SK-N-SH treated with all-trans-retinoic acid at 6 μM for 48 hours (cell line): Measurements from ENCODE around the gene PARD3B.

Source experiments
- BACH2 ChIP-seq: fragments of 250-450 bp; sonication (Bioruptor Pico); IDR thresholded peaks from 2 replicates; pipeline ENCODE4 v1.9.0; 2021; ENCODE audit warnings: mild to moderate bottlenecking, borderline replicate concordance
- CSDC2 ChIP-seq: fragments of 250-450 bp; sonication (Bioruptor Pico); IDR thresholded peaks from 2 replicates; pipeline ENCODE4 v1.5.0; 2020; ENCODE audit warnings: mild to moderate bottlenecking, moderate library complexity
- GLIS3 ChIP-seq: fragments of 250-450 bp; sonication (Bioruptor Pico); IDR thresholded peaks from 2 replicates; pipeline ENCODE4 v1.5.0; 2020; ENCODE audit warnings: mild to moderate bottlenecking, moderate library complexity
- OSR1 ChIP-seq: fragments of 250-450 bp; sonication (Bioruptor Pico); IDR thresholded peaks from 2 replicates; pipeline ENCODE4 v1.8.0; 2022; ENCODE audit warnings: moderate library complexity, mild to moderate bottlenecking, inconsistent platforms
- POU6F1 ChIP-seq: fragments of 250-450 bp; sonication (Bioruptor Pico); IDR thresholded peaks from 2 replicates; pipeline ENCODE4 v1.8.0; 2021; ENCODE audit warnings: low read depth, mild to moderate bottlenecking, moderate library complexity, borderline replicate concordance
- PPARA ChIP-seq: fragments of 250-450 bp; sonication (Bioruptor Pico); IDR thresholded peaks from 2 replicates; pipeline ENCODE4 v1.5.0; 2020; ENCODE audit warnings: mild to moderate bottlenecking, borderline replicate concordance
- RARB ChIP-seq: fragments of 250-450 bp; sonication (Bioruptor Pico); IDR thresholded peaks from 2 replicates; pipeline ENCODE4 v1.8.0; 2021; ENCODE audit warnings: mild to moderate bottlenecking, moderate library complexity
- SNAI2 ChIP-seq: fragments of 250-450 bp; sonication (Bioruptor Pico); IDR thresholded peaks from 2 replicates; pipeline ENCODE4 v1.5.0; 2020; ENCODE audit warnings: mild to moderate bottlenecking, moderate library complexity
- TSHZ2 ChIP-seq: fragments of 250-450 bp; sonication (Bioruptor Pico); IDR thresholded peaks from 2 replicates; pipeline ENCODE4 v1.5.0; 2020; ENCODE audit warnings: mild to moderate bottlenecking, moderate library complexity
- ZFP3 ChIP-seq: fragments of 250-450 bp; sonication (Bioruptor Pico); IDR thresholded peaks from 2 replicates; pipeline ENCODE4 v1.5.0; 2020; ENCODE audit warnings: mild to moderate bottlenecking, moderate library complexity
- ZFP30 ChIP-seq: fragments of 450-650 bp; formaldehyde crosslinking; IDR thresholded peaks from 2 replicates; pipeline ENCODE4 v1.5.0; 2022; ENCODE audit warnings: mild to moderate bottlenecking, moderate library complexity
- TF ChIP-seq, protein P1 (sequence below): fragments of 250-450 bp; sonication (Bioruptor Pico); IDR thresholded peaks from 2 replicates; pipeline ENCODE4 v1.8.0; 2020; ENCODE audit warnings: mild to moderate bottlenecking, moderate library complexity, borderline replicate concordance
- TF ChIP-seq, protein P2 (sequence below): fragments of 250-450 bp; sonication (Bioruptor Pico); IDR thresholded peaks from 2 replicates; pipeline ENCODE4 v1.5.1; 2021; ENCODE audit warnings: mild to moderate bottlenecking, moderate library complexity

DNA sequence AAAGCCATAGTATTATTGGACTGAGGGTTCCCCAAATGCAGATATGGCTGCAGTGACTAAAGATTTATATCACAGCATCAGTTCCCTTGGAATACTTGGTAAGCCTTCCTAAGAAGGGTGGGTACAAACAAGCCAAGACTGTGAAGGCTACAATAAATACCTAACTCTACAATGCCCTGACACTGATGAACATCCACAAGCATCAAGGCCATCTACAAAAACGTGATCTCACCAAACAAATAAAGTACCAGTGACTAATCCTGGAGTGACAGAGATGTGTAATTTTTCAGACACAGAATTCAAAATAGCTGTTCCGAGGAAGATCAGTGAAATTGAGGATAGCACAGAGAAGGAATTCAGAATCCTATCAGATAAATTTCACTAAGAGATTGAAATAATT is 254.5 kb downstream of the PARD3B start:
- no peak for TF ChIP-seq ZFP30 (CRISPR knock-in tag)
- TF ChIP-seq GLIS3 (CRISPR knock-in tag), result no peak
- no peak for TF ChIP-seq RARB (CRISPR knock-in tag)
- no peak for TF ChIP-seq SNAI2 (CRISPR knock-in tag)
- TF ChIP-seq, protein P1, sequence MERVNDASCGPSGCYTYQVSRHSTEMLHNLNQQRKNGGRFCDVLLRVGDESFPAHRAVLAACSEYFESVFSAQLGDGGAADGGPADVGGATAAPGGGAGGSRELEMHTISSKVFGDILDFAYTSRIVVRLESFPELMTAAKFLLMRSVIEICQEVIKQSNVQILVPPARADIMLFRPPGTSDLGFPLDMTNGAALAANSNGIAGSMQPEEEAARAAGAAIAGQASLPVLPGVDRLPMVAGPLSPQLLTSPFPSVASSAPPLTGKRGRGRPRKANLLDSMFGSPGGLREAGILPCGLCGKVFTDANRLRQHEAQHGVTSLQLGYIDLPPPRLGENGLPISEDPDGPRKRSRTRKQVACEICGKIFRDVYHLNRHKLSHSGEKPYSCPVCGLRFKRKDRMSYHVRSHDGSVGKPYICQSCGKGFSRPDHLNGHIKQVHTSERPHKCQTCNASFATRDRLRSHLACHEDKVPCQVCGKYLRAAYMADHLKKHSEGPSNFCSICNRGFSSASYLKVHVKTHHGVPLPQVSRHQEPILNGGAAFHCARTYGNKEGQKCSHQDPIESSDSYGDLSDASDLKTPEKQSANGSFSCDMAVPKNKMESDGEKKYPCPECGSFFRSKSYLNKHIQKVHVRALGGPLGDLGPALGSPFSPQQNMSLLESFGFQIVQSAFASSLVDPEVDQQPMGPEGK (CRISPR knock-in tag), result no peak
- TF ChIP-seq ZFP3 (CRISPR knock-in tag), result no peak
- TF ChIP-seq, protein P2, sequence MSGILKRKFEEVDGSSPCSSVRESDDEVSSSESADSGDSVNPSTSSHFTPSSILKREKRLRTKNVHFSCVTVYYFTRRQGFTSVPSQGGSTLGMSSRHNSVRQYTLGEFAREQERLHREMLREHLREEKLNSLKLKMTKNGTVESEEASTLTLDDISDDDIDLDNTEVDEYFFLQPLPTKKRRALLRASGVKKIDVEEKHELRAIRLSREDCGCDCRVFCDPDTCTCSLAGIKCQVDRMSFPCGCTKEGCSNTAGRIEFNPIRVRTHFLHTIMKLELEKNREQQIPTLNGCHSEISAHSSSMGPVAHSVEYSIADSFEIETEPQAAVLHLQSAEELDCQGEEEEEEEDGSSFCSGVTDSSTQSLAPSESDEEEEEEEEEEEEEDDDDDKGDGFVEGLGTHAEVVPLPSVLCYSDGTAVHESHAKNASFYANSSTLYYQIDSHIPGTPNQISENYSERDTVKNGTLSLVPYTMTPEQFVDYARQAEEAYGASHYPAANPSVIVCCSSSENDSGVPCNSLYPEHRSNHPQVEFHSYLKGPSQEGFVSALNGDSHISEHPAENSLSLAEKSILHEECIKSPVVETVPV (CRISPR knock-in tag), result no peak
- no peak for TF ChIP-seq PPARA (CRISPR knock-in tag)
- TF ChIP-seq CSDC2 (CRISPR knock-in tag), result no peak
- no peak for TF ChIP-seq BACH2
- TF ChIP-seq POU6F1, result no peak
- no peak for TF ChIP-seq TSHZ2 (CRISPR knock-in tag)
- no peak for TF ChIP-seq OSR1 (CRISPR knock-in tag)
